ENCODE measurements around the gene PLEKHA6.

PLEKHA6 gene

GRCh38 chr1:204280099-204280961, 79.4 kb downstream of the PLEKHA6 start:
- no peak for DNase-seq

GRCh38 chr1:204278958-204279357, 80.8 kb downstream of the PLEKHA6 start:
- DNase-seq: no peak

GRCh38 chr1:204278251-204278650, 81.5 kb downstream of the PLEKHA6 start:
- DNase-seq: no peak

- no peak for DNase-seq
These were observed 82.0 kb downstream of the PLEKHA6 start for GRCh38 chr1:204277563-204278219.

- no peak for DNase-seq
These were observed 83.9 kb downstream of the PLEKHA6 start for GRCh38 chr1:204275695-204276370.

GRCh38 chr1:204274446-204274845, 85.3 kb downstream of the PLEKHA6 start:
- no peak for DNase-seq

GRCh38 chr1:204272505-204272904, 87.2 kb downstream of the PLEKHA6 start:
- DNase-seq: no peak

- no peak for DNase-seq
These were observed 87.8 kb downstream of the PLEKHA6 start for GRCh38 chr1:204271970-204272369.

GRCh38 chr1:204268101-204268500, 91.6 kb downstream of the PLEKHA6 start:
- DNase-seq: no peak

- DNase-seq: no peak
These were observed 92.5 kb downstream of the PLEKHA6 start for GRCh38 chr1:204267191-204267601.

GRCh38 chr1:204266504-204267034, 93.2 kb downstream of the PLEKHA6 start:
- DNase-seq: no peak

- DNase-seq: no peak
These were observed 94.1 kb downstream of the PLEKHA6 start for GRCh38 chr1:204265665-204266064.

- DNase-seq: no peak
These were observed 94.9 kb downstream of the PLEKHA6 start for GRCh38 chr1:204264805-204265204.

- DNase-seq: no peak
These were observed 96.3 kb downstream of the PLEKHA6 start for GRCh38 chr1:204263254-204263910.

- no peak for DNase-seq
These were observed 97.0 kb downstream of the PLEKHA6 start for GRCh38 chr1:204262506-204263253.

GRCh38 chr1:204261746-204262505, 97.8 kb downstream of the PLEKHA6 start:
- DNase-seq: no peak

GRCh38 chr1:204261266-204261665, 98.5 kb downstream of the PLEKHA6 start:
- no peak for DNase-seq

GRCh38 chr1:204260601-204261197, 99.0 kb downstream of the PLEKHA6 start:
- DNase-seq: no peak

- no peak for DNase-seq
These were observed 99.9 kb downstream of the PLEKHA6 start for GRCh38 chr1:204259782-204260181.

GRCh38 chr1:204259196-204259595, 100.5 kb downstream of the PLEKHA6 start:
- no peak for DNase-seq
